Muscle of arm (tissue), 12 donors: ENCODE measurements around the gene ZNF462. TPM values are rescaled to one million over a fixed set of nuclear protein-coding genes. Genes with fewer than 3 reads are reported as not detected.
"Not testable (repeated sequence)": the region's sequence is repeated elsewhere in the genome, so short reads cannot be mapped to it uniquely, and the experiment has no call there.

ENCODE experiments used
- DNase-seq: peaks from one replicate; pipeline ENCODE4 v3.0.0-alpha.2; 2013
- polyA plus RNA-seq, 12 donors: library from polyadenylated mRNA; unstranded; fragments of 120-200 nt; gene quantifications; one replicate each; pipeline ENCODE4 v1.2.1, GENCODE V29; 2013; ENCODE audit not compliant: insufficient read length in 12 of 12

The ZNF462 gene
- polyA plus RNA-seq, 12 donors, result 7.8 to 105 (median 10.3) TPM

GRCh38 chr9:106961623-106962022 is 98.7 kb downstream of the ZNF462 start:
- no peak for DNase-seq

- DNase-seq, result no peak
Observed at GRCh38 chr9:106962122-106962521, 99.2 kb downstream of the ZNF462 start.

GRCh38 chr9:106962615-106963363 is 99.8 kb downstream of the ZNF462 start:
- peak; percentile 83 for DNase-seq

GRCh38 chr9:106963684-106964083 is 100.7 kb downstream of the ZNF462 start:
- DNase-seq, result no peak

GRCh38 chr9:106964329-106964728 is 101.4 kb downstream of the ZNF462 start:
- no peak for DNase-seq

- no peak for DNase-seq
Observed at GRCh38 chr9:106964822-106965525, 102.0 kb downstream of the ZNF462 start.

GRCh38 chr9:106966481-106966880 is 103.5 kb downstream of the ZNF462 start:
- DNase-seq, result no peak

- DNase-seq, result no peak
Observed at GRCh38 chr9:106969696-106970095, 106.7 kb downstream of the ZNF462 start.

GRCh38 chr9:106970219-106970975 is 107.4 kb downstream of the ZNF462 start:
- DNase-seq, result no peak

GRCh38 chr9:106970976-106971457 is 108.1 kb downstream of the ZNF462 start:
- DNase-seq, result no peak

- DNase-seq, result no peak
Observed at GRCh38 chr9:106972082-106972481, 109.1 kb downstream of the ZNF462 start.

GRCh38 chr9:106974341-106974740 is 111.4 kb downstream of the ZNF462 start:
- DNase-seq, result no peak

GRCh38 chr9:106976772-106977171 is 113.8 kb downstream of the ZNF462 start:
- DNase-seq, result no peak

- DNase-seq, result no peak
Observed at GRCh38 chr9:106980551-106981101, 117.7 kb downstream of the ZNF462 start.

- no peak for DNase-seq
Observed at GRCh38 chr9:106981396-106982287, 118.7 kb downstream of the ZNF462 start.

GRCh38 chr9:106982636-106983035 is 119.7 kb downstream of the ZNF462 start:
- DNase-seq, result no peak

GRCh38 chr9:106983346-106983745 is 120.4 kb downstream of the ZNF462 start:
- no peak for DNase-seq

- not testable (repeated sequence) for DNase-seq
Observed at GRCh38 chr9:106989904-106990303, 126.9 kb downstream of the ZNF462 start.

GRCh38 chr9:106992186-106992585 is 129.2 kb downstream of the ZNF462 start:
- DNase-seq, result no peak

GRCh38 chr9:106993603-106994002 is 130.6 kb downstream of the ZNF462 start:
- DNase-seq, result no peak

GRCh38 chr9:106994463-106994862 is 131.5 kb downstream of the ZNF462 start:
- no peak for DNase-seq
